ENCODE results near the gene PIGV. TPM values are rescaled to one million over a fixed set of nuclear protein-coding genes. Genes with fewer than 3 reads are reported as not detected.
"Not testable (repeated sequence)": the region's sequence is repeated elsewhere in the genome, so short reads cannot be mapped to it uniquely, and the experiment has no call there.

PIGV gene
- polyA plus RNA-seq, 5 donors: 14.6 to 20.3 (median 15.3) TPM

DNA sequence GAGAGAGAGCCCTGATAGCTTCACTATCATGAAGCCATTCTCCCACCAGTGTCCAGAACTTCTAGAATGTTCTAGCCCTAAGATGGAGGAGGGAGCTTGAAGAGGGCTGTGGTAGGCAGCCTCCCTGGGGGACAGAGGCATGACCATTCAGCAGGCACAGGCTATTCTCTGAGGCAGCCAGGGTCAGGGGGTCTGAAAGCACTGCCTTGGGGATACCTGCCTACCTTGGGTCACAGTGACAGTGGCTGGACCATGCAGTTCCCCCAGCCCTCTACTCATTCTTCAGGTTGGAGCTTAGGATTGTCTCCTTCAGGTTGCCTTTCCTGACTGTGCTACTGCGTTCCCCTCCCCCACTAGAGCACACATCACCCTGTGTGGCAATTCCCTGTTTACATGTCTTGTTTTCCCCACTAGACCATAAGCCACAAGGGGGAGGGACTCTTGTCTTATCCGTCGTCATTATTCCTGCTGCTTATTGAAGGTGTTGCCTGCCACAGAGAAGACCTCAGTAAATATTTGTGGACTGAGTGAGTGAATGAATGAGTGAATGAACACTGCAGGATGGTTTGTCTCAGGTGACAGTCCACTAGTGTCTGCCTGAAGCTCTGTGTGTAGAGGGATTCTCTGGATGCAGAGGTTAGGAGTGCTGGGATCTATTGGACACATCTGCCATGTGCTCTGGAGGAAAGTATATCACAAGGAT lies 43.9 kb downstream of the PIGV start:
- no peak for DNase-seq

DNA sequence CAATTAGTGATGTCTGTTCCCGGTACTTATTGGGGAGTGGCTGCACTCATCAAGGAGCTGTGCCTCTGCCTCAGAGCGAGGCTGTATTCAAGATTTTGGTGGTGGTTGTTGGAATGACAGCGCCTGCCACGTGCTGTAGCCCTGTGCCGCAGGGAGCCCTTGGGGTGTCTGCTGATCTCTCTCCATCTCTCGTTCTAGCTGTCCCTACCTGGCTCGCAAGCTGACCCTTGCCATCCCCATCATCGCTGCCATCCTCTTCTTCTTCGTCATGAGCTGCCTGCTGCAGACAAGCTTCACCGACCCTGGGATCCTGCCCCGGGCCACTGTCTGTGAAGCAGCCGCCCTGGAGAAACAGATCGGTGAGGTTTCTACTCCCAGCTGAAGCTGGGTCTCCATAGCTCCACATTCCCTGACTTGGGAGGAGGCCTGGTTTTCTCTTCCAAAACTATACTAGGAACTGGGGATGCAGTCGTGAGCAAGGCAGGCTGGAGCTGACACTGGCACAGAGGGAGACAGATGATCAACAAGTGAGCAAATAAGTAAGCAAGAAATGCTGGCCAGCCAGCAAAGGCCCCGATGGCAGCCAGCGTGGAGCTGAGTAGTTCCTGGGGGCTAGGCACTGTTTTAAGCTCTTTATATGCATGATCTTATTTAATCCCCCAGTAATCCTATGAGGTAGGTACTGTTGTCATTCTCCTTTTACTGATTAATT lies 44.7 kb downstream of the PIGV start:
- DNase-seq: no peak

DNA sequence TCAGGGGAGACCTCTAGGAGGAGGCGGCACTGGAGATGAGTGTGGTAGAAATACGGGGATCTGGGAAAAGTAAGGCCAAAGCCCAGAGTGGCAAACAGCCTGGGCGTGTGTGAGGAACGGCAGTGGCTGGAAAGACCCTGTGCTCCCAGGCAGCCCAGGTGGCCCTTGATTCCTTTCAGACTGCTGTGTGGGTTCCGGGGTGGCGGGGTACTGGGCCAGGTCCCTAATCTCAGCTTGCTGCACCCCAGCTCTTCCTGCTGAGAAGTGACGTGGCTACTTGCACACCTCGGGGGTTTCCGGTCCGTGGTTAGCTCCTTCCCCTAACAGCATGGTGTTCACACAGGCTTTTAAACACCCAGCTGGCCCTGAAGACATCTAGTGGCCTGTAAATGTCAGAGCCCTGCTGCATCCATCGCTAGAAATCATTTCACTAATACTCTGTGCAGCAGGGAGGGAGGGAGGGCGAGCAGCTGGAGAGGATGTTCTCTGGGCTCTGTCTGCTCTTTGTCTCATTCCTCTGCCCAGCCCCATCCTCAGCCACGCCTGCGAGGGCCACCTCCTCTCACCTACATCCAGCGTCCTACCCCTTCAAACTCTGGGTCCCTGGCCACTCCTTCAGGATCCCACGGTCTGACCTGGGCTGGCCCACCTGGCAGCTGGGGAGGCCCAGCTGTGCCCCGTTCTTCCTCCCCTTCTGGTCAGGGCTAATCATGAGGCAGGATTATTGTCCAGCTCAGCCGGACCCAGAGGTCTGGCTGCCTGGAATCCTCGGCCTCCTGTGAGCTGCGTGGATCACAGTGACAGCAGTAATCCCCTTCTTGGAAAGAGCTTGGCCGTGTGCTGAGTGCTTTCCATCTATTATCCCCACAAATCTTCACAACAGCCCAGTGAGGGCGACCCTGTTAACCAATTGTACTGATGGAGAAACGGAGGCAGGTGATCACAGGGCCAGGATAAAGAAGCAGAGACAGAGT lies 46.0 kb downstream of the PIGV start:
- no peak for DNase-seq

DNA sequence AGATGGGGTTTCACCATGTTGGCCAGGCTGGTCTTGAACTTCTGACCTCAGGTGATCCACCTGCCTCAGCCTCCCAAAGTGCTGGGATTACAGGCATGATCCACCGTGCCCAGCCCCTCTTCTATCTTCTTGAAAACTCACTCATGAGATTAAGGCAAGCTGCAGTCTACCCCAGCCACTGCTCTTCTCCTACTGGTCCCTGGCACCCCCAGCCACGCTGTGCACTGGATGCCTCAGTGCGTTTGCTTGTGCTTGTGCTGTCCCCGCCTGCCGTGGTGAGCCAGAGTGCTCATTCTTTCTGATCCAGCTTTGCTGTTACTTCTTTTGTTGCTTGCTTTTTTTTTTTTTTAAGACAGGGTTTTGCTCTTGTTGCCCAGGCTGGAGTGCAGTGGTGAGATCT lies 49.9 kb downstream of the PIGV start:
- not testable (repeated sequence) for DNase-seq

DNA sequence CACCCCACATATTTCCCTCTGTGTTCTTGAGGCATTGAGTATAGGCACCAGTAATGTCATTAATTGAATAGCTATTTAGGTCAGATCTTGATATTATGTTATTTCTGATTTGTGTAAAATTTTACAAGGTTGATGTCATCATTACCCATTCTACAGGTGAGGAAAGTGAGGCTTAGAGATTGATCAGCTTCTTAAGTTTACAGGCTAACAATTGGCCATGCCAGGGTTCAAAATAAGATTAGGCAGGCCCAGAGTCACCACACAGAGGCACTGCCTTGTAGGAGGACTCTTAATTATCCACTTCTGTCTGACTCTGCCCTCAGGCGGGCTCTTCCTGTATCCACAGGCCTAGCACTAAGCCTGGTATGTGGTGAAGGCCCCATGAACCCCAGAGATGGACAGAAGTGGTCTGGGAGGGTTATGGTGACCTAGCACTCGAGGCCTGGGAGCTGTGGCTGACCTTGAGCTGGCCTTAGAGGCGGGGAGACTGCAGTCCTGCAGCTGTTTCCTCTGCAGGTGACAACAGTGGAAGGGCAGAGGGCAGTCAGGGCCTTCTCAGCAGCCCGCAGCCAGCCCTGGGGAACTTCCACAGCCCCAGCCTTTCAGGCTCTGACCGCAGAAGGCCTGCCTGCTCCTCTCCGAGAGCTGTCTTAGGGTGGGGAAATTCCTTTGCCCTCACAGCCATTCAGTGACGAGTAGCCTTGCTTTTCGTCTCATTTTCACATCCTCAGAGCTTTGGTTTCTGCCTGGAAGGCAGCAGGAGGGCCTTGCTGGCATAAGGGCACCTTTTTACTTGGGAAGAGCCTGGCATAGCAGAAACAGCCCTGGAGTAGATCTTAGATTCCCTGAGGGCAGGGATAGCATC lies 51.0 kb downstream of the PIGV start:
- DNase-seq: no peak

DNA sequence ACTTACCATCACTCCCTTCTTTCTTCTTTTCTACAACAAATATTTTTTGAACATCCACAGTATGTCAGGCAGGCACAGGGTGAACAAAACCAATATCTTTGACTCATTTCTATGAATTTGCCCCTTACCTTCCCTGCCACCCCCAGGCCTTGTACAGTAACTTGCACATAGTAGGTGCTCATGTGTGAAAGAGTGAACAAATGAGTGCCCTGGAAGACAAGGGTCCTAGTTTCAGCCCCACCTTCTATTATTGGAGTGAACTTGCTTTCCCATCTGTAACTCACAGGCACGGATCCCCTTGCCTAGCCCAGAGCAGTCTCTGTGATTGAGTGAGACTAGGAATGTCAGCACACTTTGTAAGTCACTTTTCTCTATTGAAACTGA lies 51.6 kb downstream of the PIGV start:
- no peak for DNase-seq

DNA sequence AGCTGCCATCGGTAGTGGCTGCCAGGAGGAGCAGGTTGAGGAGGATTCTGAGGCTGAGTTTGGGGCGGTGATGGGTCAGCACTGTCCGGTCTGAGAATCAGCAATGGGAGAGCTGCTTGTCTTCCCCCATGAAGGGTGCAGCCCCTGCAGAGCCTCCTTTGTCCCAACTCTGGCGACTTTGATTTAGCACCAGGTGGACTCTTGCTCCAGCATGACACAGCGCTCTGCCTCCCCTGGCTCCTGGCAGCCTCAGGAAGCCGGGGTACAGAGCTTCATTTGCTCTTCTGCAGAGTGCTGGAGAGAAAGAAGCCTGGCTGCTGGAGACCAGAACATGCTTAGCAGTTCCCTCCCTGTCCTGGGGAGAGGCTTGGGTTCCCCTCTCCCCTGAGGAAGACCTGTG lies 52.0 kb downstream of the PIGV start:
- no peak for DNase-seq

DNA sequence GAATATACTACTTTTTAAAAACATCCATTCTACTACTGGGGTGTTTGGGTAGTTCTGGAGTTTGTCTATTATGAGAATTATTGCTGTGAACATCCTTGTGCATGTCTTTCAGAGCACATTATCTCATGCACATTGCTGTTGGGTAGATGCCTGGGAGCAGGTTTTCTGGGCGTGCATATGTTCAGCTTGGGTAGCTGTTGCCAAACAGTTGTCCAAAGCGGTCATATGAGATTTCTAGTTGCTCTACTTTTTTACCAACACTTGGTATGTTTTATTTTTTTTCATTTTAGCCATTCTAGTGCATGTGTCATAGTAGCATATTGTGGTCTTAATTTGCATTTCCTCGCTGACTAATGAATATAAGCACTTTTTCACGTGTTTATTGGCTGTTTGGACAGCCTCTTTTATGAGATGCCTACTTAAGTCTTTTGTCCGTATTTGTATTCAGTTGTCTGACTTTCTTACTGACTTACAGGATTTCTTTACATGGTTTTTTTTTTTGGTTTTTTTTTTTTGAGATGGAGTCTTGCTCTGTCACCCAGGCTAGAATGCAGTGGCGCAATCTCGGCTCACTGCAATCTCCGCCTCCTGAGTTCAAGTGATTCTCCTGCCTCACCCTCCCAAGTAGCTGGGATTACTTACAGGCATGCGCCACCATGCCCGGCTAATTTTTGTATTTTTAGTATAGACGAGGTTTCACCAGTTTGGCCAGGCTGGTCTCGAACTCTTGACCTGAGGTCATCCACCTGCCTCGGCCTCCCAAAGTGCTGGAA lies 56.9 kb downstream of the PIGV start:
- DNase-seq: no peak

DNA sequence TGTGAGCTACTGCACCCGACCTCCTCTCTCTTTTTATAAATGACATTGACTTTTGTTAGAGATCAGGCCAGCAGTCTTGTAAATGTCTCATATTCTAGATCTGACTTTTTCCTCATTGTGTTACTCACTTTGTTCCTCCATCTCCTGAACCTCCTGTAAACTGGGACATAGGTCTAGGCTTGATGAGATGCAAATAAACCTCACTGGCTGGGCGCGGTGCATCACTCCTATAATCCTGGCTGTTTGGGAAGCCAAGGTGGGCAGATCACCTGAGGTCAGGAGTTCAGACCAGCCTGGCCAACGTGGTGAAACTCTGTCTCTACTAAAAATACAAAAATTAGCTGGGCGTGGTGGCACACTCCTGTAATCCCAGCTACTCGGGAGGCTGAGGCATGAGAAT lies 60.1 kb downstream of the PIGV start:
- DNase-seq: not testable (repeated sequence)

Other genes starting within 250 kb of the PIGV start
- gene ARID1A, start 91.9 kb upstream of the PIGV start, polyA plus RNA-seq (ENCODE audit: insufficient read depth in 1 of 5, insufficient read length in 5 of 5, low replicate concordance in 1 of 5): 100 to 1,000 TPM in 1 of 5 donors, 10 to 100 TPM in 4; 78.6 to 106 (median 82.4) TPM
- 10 to 100 TPM; 19.9 to 26.7 (median 23.2) TPM for gene ZDHHC18, start 38.7 kb downstream of the PIGV start, polyA plus RNA-seq (ENCODE audit: insufficient read depth in 1 of 5, insufficient read length in 5 of 5, low replicate concordance in 1 of 5)
- gene SFN, start 75.2 kb downstream of the PIGV start, polyA plus RNA-seq (ENCODE audit: insufficient read depth in 1 of 5, insufficient read length in 5 of 5, low replicate concordance in 1 of 5): 1 to 10 TPM in 1 of 5 donors, under 1 TPM in 4; 0.27 to 1.1 (median 0.72) TPM
- 10 to 100 TPM; 25.5 to 33.9 (median 30.9) TPM for gene GPN2, start 102.3 kb downstream of the PIGV start, polyA plus RNA-seq (ENCODE audit: insufficient read depth in 1 of 5, insufficient read length in 5 of 5, low replicate concordance in 1 of 5)
- gene GPATCH3, start 112.5 kb downstream of the PIGV start, polyA plus RNA-seq (ENCODE audit: insufficient read depth in 1 of 5, insufficient read length in 5 of 5, low replicate concordance in 1 of 5): 10 to 100 TPM; 10.4 to 13.9 (median 13.1) TPM
- 1 to 10 TPM; 3.0 to 5.8 (median 3.7) TPM for gene NR0B2, start 126.0 kb downstream of the PIGV start, polyA plus RNA-seq (ENCODE audit: insufficient read depth in 1 of 5, insufficient read length in 5 of 5, low replicate concordance in 1 of 5)
- 10 to 100 TPM; 59.8 to 99.2 (median 69.6) TPM for gene NUDC, start 133.8 kb downstream of the PIGV start, polyA plus RNA-seq (ENCODE audit: insufficient read depth in 1 of 5, insufficient read length in 5 of 5, low replicate concordance in 1 of 5)
- gene KDF1, start 172.5 kb downstream of the PIGV start, polyA plus RNA-seq (ENCODE audit: insufficient read depth in 1 of 5, insufficient read length in 5 of 5, low replicate concordance in 1 of 5): 1 to 10 TPM; 6.4 to 9.6 (median 7.5) TPM
- 1 to 10 TPM; 1.4 to 3.4 (median 2.8) TPM for gene TRNP1, start 205.7 kb downstream of the PIGV start, polyA plus RNA-seq (ENCODE audit: insufficient read depth in 1 of 5, insufficient read length in 5 of 5, low replicate concordance in 1 of 5)
- gene TENT5B, start 224.9 kb downstream of the PIGV start, polyA plus RNA-seq (ENCODE audit: insufficient read depth in 1 of 5, insufficient read length in 5 of 5, low replicate concordance in 1 of 5): 1 to 10 TPM; 1.3 to 2.8 (median 2.0) TPM

Data from right lung (tissue), 5 donors.